GM18858 (cell line): Measurements from ENCODE around the gene BDH1.
"Not testable (repeated sequence)": the region's sequence is repeated elsewhere in the genome, so short reads cannot be mapped to it uniquely, and the experiment has no call there.

ENCODE experiments used
- ATAC-seq: cut with Tn5 transposase; IDR thresholded peaks from one replicate; pipeline ENCODE4 v1.9.1; 2021; ENCODE audit not compliant: unreplicated experiment

BDH1 gene

GRCh38 chr3:197521277-197522182, 34.2 kb downstream of the BDH1 start:
- no peak for ATAC-seq

- ATAC-seq: no peak
Observed at GRCh38 chr3:197520311-197521276, 35.2 kb downstream of the BDH1 start.

GRCh38 chr3:197519801-197520211, 36.0 kb downstream of the BDH1 start:
- no peak for ATAC-seq

- no peak for ATAC-seq
Observed at GRCh38 chr3:197518881-197519421, 36.8 kb downstream of the BDH1 start.

GRCh38 chr3:197517922-197518683, 37.7 kb downstream of the BDH1 start:
- not testable (repeated sequence) for ATAC-seq

- ATAC-seq: not testable (repeated sequence)
Observed at GRCh38 chr3:197516890-197517606, 38.7 kb downstream of the BDH1 start.

- ATAC-seq: no peak
Observed at GRCh38 chr3:197516517-197516889, 39.3 kb downstream of the BDH1 start.

- no peak for ATAC-seq
Observed at GRCh38 chr3:197514786-197515355, 40.9 kb downstream of the BDH1 start.

GRCh38 chr3:197513953-197514785, 41.6 kb downstream of the BDH1 start:
- ATAC-seq: no peak

GRCh38 chr3:197512691-197513571, 42.8 kb downstream of the BDH1 start:
- no peak for ATAC-seq

- no peak for ATAC-seq
Observed at GRCh38 chr3:197511853-197512635, 43.7 kb downstream of the BDH1 start.

GRCh38 chr3:197511130-197511529, 44.6 kb downstream of the BDH1 start:
- ATAC-seq: no peak

- ATAC-seq: no peak
Observed at GRCh38 chr3:197510642-197511018, 45.1 kb downstream of the BDH1 start.

- no peak for ATAC-seq
Observed at GRCh38 chr3:197508924-197509775, 46.6 kb downstream of the BDH1 start.

- no peak for ATAC-seq
Observed at GRCh38 chr3:197508461-197508860, 47.3 kb downstream of the BDH1 start.

GRCh38 chr3:197508051-197508451, 47.7 kb downstream of the BDH1 start:
- ATAC-seq: no peak
